Stimulated activated CD4-positive, alpha-beta T cell treated with anti-CD3 and anti-CD28 coated beads, TNF-alpha, amount 100 ng/mL, for 4 hours (primary cell): ENCODE results near the gene HUNK.
"Not testable (repeated sequence)": the region's sequence is repeated elsewhere in the genome, so short reads cannot be mapped to it uniquely, and the experiment has no call there.

Source experiments
- DNase-seq, 3 experiments: peaks; one replicate each; pipeline ENCODE4 v3.0.0-alpha.2; 2020; ENCODE audit warnings: low read depth in 3 of 3

HUNK gene

GRCh38 chr21:31993826-31994825 is 121.3 kb downstream of the HUNK start:
- DNase-seq, result no peak

- no peak for DNase-seq
Observed at GRCh38 chr21:31997191-31997590, 124.4 kb downstream of the HUNK start.

GRCh38 chr21:31999810-32000468 is 127.1 kb downstream of the HUNK start:
- no peak for DNase-seq

- no peak for DNase-seq
Observed at GRCh38 chr21:32001390-32001789, 128.6 kb downstream of the HUNK start.

- no peak for DNase-seq
Observed at GRCh38 chr21:32003411-32003810, 130.6 kb downstream of the HUNK start.

GRCh38 chr21:32004291-32004690 is 131.5 kb downstream of the HUNK start:
- no peak for DNase-seq

GRCh38 chr21:32007456-32007855 is 134.6 kb downstream of the HUNK start:
- no peak for DNase-seq

GRCh38 chr21:32008714-32009113 is 135.9 kb downstream of the HUNK start:
- DNase-seq, result no peak

GRCh38 chr21:32009263-32009662 is 136.4 kb downstream of the HUNK start:
- DNase-seq, result no peak

GRCh38 chr21:32015461-32016139 is 142.8 kb downstream of the HUNK start:
- no peak for DNase-seq

GRCh38 chr21:32018381-32018780 is 145.6 kb downstream of the HUNK start:
- DNase-seq, result no peak

- DNase-seq, result no peak
Observed at GRCh38 chr21:32020564-32020963, 147.7 kb downstream of the HUNK start.

- no peak for DNase-seq
Observed at GRCh38 chr21:32021319-32021994, 148.6 kb downstream of the HUNK start.

GRCh38 chr21:32022146-32022545 is 149.3 kb downstream of the HUNK start:
- no peak for DNase-seq

GRCh38 chr21:32030146-32030652 is 157.4 kb downstream of the HUNK start:
- no peak for DNase-seq

GRCh38 chr21:32034850-32035249 is 162.0 kb downstream of the HUNK start:
- DNase-seq, result no peak

- no peak for DNase-seq
Observed at GRCh38 chr21:32035617-32036016, 162.8 kb downstream of the HUNK start.

- no peak for DNase-seq
Observed at GRCh38 chr21:32036756-32037155, 163.9 kb downstream of the HUNK start.

GRCh38 chr21:32038751-32039150 is 165.9 kb downstream of the HUNK start:
- not testable (repeated sequence) for DNase-seq

GRCh38 chr21:32043458-32043857 is 170.6 kb downstream of the HUNK start:
- DNase-seq, result no peak
